ENCODE results near the gene CDH22. TPM values are rescaled to one million over a fixed set of nuclear protein-coding genes. Genes with fewer than 3 reads are reported as not detected.

Gene CDH22
- total and polyA plus RNA-seq, 4 experiments from 2014 or later = not detected

- POLR2A ChIA-PET (ENCODE audit: partially characterized antibody) = no interaction called here
- H3K4me3 Mint-ChIP-seq = no peak overlapping the region
- Histone ChIP-seq H3K27me3 (ENCODE audit: insufficient read depth, low read length) (peaks cover 13% of the 10 kb centered on the region), H3K9me3 (ENCODE audit: control insufficient read depth in 1 of 2, low read length in 2 of 2) (no peaks in the 10 kb centered on the region), H3K27ac (ENCODE audit: low read depth, low read length) (no peak overlapping the region), H3K4me3 (ENCODE audit: low read length in 2 of 2) (no peak overlapping the region), H3K4me1 (ENCODE audit: insufficient read depth, low read length) (no peaks in the 10 kb centered on the region), H3K36me3 (ENCODE audit: insufficient read depth, low read length) (no peaks in the 10 kb centered on the region)
- no peak for DNase-seq
- intact Hi-C loops (cut with micrococcal nuclease) = no loop called here
- H3K36me3 Mint-ChIP-seq = no peaks in the 10 kb centered on the region
- CTCF ChIA-PET (ENCODE audit: partially characterized antibody) = no interaction called here
- H3K27ac Mint-ChIP-seq = no peak overlapping the region
- H3K4me1 Mint-ChIP-seq = no peaks in the 10 kb centered on the region
- peaks cover 19 to 39% of the 10 kb centered on the region in 2 donors for H3K27me3 Mint-ChIP-seq
- no peaks in the 10 kb centered on the region for H3K9me3 Mint-ChIP-seq
Measured at GRCh38 chr20:46169245-46170171, 138.8 kb downstream of the CDH22 start.

- POLR2A ChIA-PET (ENCODE audit: partially characterized antibody) = no interaction called here
- peaks cover 2% of the 10 kb centered on the region for H3K27me3 ChIP-seq (ENCODE audit: insufficient read depth, low read length)
- H3K27ac ChIP-seq (ENCODE audit: low read depth, low read length) = no peak overlapping the region
- no peak overlapping the region for H3K4me3 ChIP-seq (ENCODE audit: low read length in 2 of 2)
- peaks cover 14 to 40% of the 10 kb centered on the region in 2 donors for H3K27me3 Mint-ChIP-seq
- intact Hi-C loops (cut with micrococcal nuclease) = no loop called here
- H3K36me3 Mint-ChIP-seq = no peaks in the 10 kb centered on the region
- no peak overlapping the region for H3K27ac Mint-ChIP-seq
- no peak overlapping the region for H3K4me3 Mint-ChIP-seq
- H3K4me1 Mint-ChIP-seq = no peaks in the 10 kb centered on the region
- H3K9me3 Mint-ChIP-seq = no peaks in the 10 kb centered on the region
- CTCF ChIA-PET (ENCODE audit: partially characterized antibody) = interaction anchor here (0.6 kb wide), 1 partner anchor 32 kb away, joined by 4 read pairs; no protein-coding TSS in a partner anchor
- no peaks in the 10 kb centered on the region for H3K4me1 ChIP-seq (ENCODE audit: insufficient read depth, low read length)
- no peaks in the 10 kb centered on the region for H3K9me3 ChIP-seq (ENCODE audit: control insufficient read depth in 1 of 2, low read length in 2 of 2)
- H3K36me3 ChIP-seq (ENCODE audit: insufficient read depth, low read length) = no peaks in the 10 kb centered on the region
- no peak for DNase-seq
Measured at GRCh38 chr20:46168438-46168837, 139.9 kb downstream of the CDH22 start.

DNA sequence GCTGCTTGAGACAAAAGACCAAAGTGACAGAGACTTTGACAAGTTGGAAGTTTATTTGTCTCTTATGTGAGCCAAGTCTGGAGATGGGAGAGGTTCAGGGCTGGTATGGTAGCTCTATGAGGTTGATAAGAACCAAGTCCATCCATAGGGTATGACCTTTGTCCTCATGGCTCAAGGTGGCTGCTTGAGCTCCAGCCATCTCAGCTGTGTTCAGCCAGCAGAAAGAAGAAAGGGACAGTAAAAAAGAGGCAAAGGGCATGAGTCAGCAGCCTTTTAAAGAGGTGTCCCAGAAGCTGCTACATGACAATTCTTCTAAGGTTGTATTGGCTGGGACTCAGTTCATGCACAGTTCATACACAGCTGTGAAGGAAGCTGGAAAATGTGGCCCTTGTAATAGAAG lies 141.2 kb downstream of the CDH22 start:
- H3K4me1 ChIP-seq (ENCODE audit: insufficient read depth, low read length) = no peaks in the 10 kb centered on the region
- Mint-ChIP-seq H3K27ac (no peak overlapping the region), H3K36me3 (no peaks in the 10 kb centered on the region), H3K9me3 (no peaks in the 10 kb centered on the region), H3K4me3 (no peak overlapping the region), H3K27me3 (peaks cover 11 to 36% of the 10 kb centered on the region in 2 donors), H3K4me1 (no peaks in the 10 kb centered on the region)
- CTCF ChIA-PET (ENCODE audit: partially characterized antibody) = interaction anchor here (0.6 to 2.5 kb wide), 2 partner anchors 8 to 771 kb away, joined by 3 to 14 read pairs; no protein-coding TSS in a partner anchor
- no peaks in the 10 kb centered on the region for H3K36me3 ChIP-seq (ENCODE audit: insufficient read depth, low read length)
- no peak overlapping the region for H3K27ac ChIP-seq (ENCODE audit: low read depth, low read length)
- no peaks in the 10 kb centered on the region for H3K27me3 ChIP-seq (ENCODE audit: insufficient read depth, low read length)
- DNase-seq = no peak
- H3K4me3 ChIP-seq (ENCODE audit: low read length in 2 of 2) = no peak overlapping the region
- POLR2A ChIA-PET (ENCODE audit: partially characterized antibody) = no interaction called here
- intact Hi-C loops (cut with micrococcal nuclease) = no loop called here
- no peaks in the 10 kb centered on the region for H3K9me3 ChIP-seq (ENCODE audit: control insufficient read depth in 1 of 2, low read length in 2 of 2)

DNA sequence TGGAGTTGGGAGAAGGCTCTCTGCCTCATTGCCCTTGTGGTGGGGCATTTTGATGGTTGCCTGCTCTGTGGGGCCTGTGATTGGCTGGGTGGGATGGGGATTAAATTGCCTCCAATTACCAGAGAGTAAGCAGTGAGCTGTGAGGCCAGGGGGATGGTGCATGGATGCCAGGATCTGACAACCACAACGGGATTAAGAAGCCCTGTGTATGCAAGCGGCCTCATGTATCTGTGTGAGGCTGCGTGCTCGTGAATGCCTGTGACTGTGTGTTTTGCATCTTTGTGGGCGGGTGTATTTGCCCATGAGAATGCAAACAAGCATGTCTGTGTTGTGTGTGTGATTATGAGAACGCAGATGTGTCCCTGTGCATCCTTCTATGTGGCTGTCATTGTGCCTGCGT lies 144.0 kb downstream of the CDH22 start:
- intact Hi-C loops (cut with micrococcal nuclease) = no loop called here
- H3K27ac ChIP-seq (ENCODE audit: low read depth, low read length) = no peak overlapping the region
- H3K9me3 Mint-ChIP-seq = peaks cover 0 to 2% (median 0%) of the 10 kb centered on the region in 8 donors
- H3K27me3 Mint-ChIP-seq = peaks cover 13 to 56% of the 10 kb centered on the region in 2 donors
- H3K4me3 Mint-ChIP-seq = no peak overlapping the region
- H3K27me3 ChIP-seq (ENCODE audit: insufficient read depth, low read length) = no peaks in the 10 kb centered on the region
- no peak overlapping the region for H3K27ac Mint-ChIP-seq
- ChIA-PET POLR2A (ENCODE audit: partially characterized antibody) (no interaction called here), CTCF (ENCODE audit: partially characterized antibody) (interaction anchor here (0.5 kb wide), 1 partner anchor 178 kb away, joined by 3 read pairs; no protein-coding TSS in a partner anchor)
- no peaks in the 10 kb centered on the region for H3K36me3 Mint-ChIP-seq
- no peaks in the 10 kb centered on the region for H3K4me1 ChIP-seq (ENCODE audit: insufficient read depth, low read length)
- H3K4me1 Mint-ChIP-seq = no peaks in the 10 kb centered on the region
- H3K36me3 ChIP-seq (ENCODE audit: insufficient read depth, low read length) = no peaks in the 10 kb centered on the region
- DNase-seq = no peak
- no peaks in the 10 kb centered on the region for H3K9me3 ChIP-seq (ENCODE audit: control insufficient read depth in 1 of 2, low read length in 2 of 2)
- H3K4me3 ChIP-seq (ENCODE audit: low read length in 2 of 2) = no peak overlapping the region

GRCh38 chr20:46161921-46162320 lies 146.4 kb downstream of the CDH22 start:
- H3K27ac ChIP-seq (ENCODE audit: low read depth, low read length) = no peak overlapping the region
- ChIA-PET CTCF (ENCODE audit: partially characterized antibody) (interaction anchor here (0.9 to 1.4 kb wide), 2 partner anchors 10 to 184 kb away, joined by 3 to 4 read pairs; no protein-coding TSS in a partner anchor), POLR2A (ENCODE audit: partially characterized antibody) (no interaction called here)
- no peaks in the 10 kb centered on the region for H3K4me1 Mint-ChIP-seq
- H3K27me3 ChIP-seq (ENCODE audit: insufficient read depth, low read length) = peaks cover 3% of the 10 kb centered on the region
- H3K4me1 ChIP-seq (ENCODE audit: insufficient read depth, low read length) = no peaks in the 10 kb centered on the region
- H3K4me3 Mint-ChIP-seq = no peak overlapping the region
- H3K9me3 Mint-ChIP-seq = peaks cover 0 to 2% (median 0%) of the 10 kb centered on the region in 8 donors
- DNase-seq = no peak
- no peaks in the 10 kb centered on the region for H3K36me3 ChIP-seq (ENCODE audit: insufficient read depth, low read length)
- no peaks in the 10 kb centered on the region for H3K36me3 Mint-ChIP-seq
- no peaks in the 10 kb centered on the region for H3K9me3 ChIP-seq (ENCODE audit: control insufficient read depth in 1 of 2, low read length in 2 of 2)
- H3K27me3 Mint-ChIP-seq = peaks cover 16 to 55% of the 10 kb centered on the region in 2 donors
- H3K4me3 ChIP-seq (ENCODE audit: low read length in 2 of 2) = no peak overlapping the region
- intact Hi-C loops (cut with micrococcal nuclease) = no loop called here
- H3K27ac Mint-ChIP-seq = no peak overlapping the region

- Histone ChIP-seq H3K27ac (ENCODE audit: low read depth, low read length) (no peak overlapping the region), H3K36me3 (ENCODE audit: insufficient read depth, low read length) (no peaks in the 10 kb centered on the region), H3K4me1 (ENCODE audit: insufficient read depth, low read length) (no peaks in the 10 kb centered on the region), H3K27me3 (ENCODE audit: insufficient read depth, low read length) (peaks cover 3% of the 10 kb centered on the region), H3K4me3 (ENCODE audit: low read length in 2 of 2) (no peak overlapping the region), H3K9me3 (ENCODE audit: control insufficient read depth in 1 of 2, low read length in 2 of 2) (no peaks in the 10 kb centered on the region)
- intact Hi-C loops (cut with micrococcal nuclease) = no loop called here
- POLR2A ChIA-PET (ENCODE audit: partially characterized antibody) = no interaction called here
- Mint-ChIP-seq H3K27me3 (peaks cover 16 to 47% of the 10 kb centered on the region in 2 donors), H3K27ac (no peak overlapping the region), H3K4me3 (no peak overlapping the region), H3K36me3 (no peaks in the 10 kb centered on the region), H3K4me1 (no peaks in the 10 kb centered on the region), H3K9me3 (peaks cover 0 to 2% (median 0%) of the 10 kb centered on the region in 8 donors)
- CTCF ChIA-PET (ENCODE audit: partially characterized antibody) = no interaction called here
- no peak for DNase-seq
Measured at GRCh38 chr20:46160661-46161060, 147.6 kb downstream of the CDH22 start.

- H3K4me1 Mint-ChIP-seq = no peaks in the 10 kb centered on the region
- H3K4me3 Mint-ChIP-seq = no peak overlapping the region
- intact Hi-C loops (cut with micrococcal nuclease) = no loop called here
- H3K9me3 Mint-ChIP-seq = peaks cover 0 to 2% (median 0%) of the 10 kb centered on the region in 8 donors
- no peaks in the 10 kb centered on the region for H3K36me3 Mint-ChIP-seq
- no peak for DNase-seq
- peaks cover 12 to 55% of the 10 kb centered on the region in 2 donors for H3K27me3 Mint-ChIP-seq
- ChIA-PET POLR2A (ENCODE audit: partially characterized antibody) (no interaction called here), CTCF (ENCODE audit: partially characterized antibody) (no interaction called here)
- Histone ChIP-seq H3K36me3 (ENCODE audit: insufficient read depth, low read length) (no peaks in the 10 kb centered on the region), H3K27ac (ENCODE audit: low read depth, low read length) (no peak overlapping the region), H3K9me3 (ENCODE audit: control insufficient read depth in 1 of 2, low read length in 2 of 2) (no peaks in the 10 kb centered on the region), H3K4me3 (ENCODE audit: low read length in 2 of 2) (no peak overlapping the region), H3K27me3 (ENCODE audit: insufficient read depth, low read length) (peaks cover 3% of the 10 kb centered on the region), H3K4me1 (ENCODE audit: insufficient read depth, low read length) (no peaks in the 10 kb centered on the region)
- no peak overlapping the region for H3K27ac Mint-ChIP-seq
Measured at GRCh38 chr20:46159101-46159897, 149.0 kb downstream of the CDH22 start.
